ENCODE data around the gene RAB11FIP4. TPM values are rescaled to one million over a fixed set of nuclear protein-coding genes. Genes with fewer than 3 reads are reported as not detected.

Gene RAB11FIP4
- total RNA-seq, 1 donor from 2014 or later: 32.4 TPM

DNA sequence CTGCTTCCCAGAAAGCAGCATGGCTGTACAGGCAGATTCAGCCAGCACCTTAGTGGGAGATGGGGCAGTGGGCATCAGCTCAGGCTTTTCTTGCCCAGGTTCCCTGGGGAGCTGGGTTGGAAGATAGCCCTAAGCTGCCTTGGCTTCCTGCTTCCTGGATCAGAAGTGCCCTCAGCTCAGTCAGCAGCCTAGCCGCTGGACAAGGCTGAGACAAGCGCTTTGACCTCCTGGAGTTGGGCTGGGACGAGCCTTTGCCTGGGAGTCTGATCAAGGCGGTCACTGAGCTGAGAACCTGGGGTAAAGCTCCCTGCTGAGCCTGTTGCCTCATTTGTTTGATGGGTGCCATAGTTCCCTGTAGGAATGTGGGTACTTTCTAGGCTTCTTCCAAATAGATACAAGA lies 190.0 kb downstream of the RAB11FIP4 start:
- H3K4me3 Mint-ChIP-seq: no peak overlapping the region
- TF ChIP-seq, protein P1, sequence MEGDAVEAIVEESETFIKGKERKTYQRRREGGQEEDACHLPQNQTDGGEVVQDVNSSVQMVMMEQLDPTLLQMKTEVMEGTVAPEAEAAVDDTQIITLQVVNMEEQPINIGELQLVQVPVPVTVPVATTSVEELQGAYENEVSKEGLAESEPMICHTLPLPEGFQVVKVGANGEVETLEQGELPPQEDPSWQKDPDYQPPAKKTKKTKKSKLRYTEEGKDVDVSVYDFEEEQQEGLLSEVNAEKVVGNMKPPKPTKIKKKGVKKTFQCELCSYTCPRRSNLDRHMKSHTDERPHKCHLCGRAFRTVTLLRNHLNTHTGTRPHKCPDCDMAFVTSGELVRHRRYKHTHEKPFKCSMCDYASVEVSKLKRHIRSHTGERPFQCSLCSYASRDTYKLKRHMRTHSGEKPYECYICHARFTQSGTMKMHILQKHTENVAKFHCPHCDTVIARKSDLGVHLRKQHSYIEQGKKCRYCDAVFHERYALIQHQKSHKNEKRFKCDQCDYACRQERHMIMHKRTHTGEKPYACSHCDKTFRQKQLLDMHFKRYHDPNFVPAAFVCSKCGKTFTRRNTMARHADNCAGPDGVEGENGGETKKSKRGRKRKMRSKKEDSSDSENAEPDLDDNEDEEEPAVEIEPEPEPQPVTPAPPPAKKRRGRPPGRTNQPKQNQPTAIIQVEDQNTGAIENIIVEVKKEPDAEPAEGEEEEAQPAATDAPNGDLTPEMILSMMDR (conservative IDR thresholded peaks at IDR 0.05): no peak
- no peak for DNase-seq (ENCODE audit: extremely low spot score, unreplicated experiment)
- no peaks in the 10 kb centered on the region for H3K27me3 Mint-ChIP-seq
- H3K9me3 Mint-ChIP-seq: no peaks in the 10 kb centered on the region
- peaks cover 6% of the 10 kb centered on the region for H3K4me1 Mint-ChIP-seq (ENCODE audit: unreplicated experiment)
- H3K27ac Mint-ChIP-seq: no peak overlapping the region
- no peaks in the 10 kb centered on the region for H3K36me3 Mint-ChIP-seq

DNA sequence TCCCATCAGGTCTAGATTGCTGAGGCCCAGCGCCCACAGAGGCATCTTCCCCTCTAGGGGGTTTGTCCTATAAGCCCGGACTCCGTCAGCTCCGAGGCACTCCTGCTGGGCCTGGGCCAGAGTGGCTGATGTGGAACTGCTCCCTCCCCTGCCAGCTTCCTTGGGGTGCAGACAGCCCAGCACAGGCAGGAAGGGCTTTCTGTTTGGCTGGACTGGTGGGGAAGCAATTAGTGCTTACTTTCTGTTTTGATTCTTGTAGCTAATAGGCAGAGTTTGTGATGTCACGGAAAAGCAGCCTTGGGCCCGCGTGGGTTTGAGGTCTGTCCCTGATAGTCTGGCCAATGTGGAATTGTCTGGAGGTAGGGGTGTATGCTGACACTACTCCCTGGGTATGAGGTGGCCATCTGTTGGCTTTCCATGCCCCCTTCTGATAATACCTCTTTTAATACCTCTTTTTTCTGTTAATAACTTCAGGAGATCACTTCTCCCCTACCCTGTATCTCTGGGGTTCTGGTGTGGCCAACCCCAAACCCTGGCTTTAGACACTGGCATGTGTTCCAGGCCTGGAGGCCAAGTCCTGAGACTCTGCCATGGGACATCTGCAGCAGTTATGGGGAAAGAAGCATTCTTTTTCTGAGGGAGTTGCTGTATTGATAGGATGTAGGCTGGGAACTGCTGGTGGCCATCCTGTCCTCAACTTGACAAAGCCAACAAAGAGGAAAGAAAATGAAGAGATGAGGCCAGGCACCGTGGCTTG lies 190.9 kb downstream of the RAB11FIP4 start:
- TF ChIP-seq, protein P1 (conservative IDR thresholded peaks at IDR 0.05): no peak
- H3K4me3 Mint-ChIP-seq: no peak overlapping the region
- H3K27me3 Mint-ChIP-seq: no peaks in the 10 kb centered on the region
- H3K36me3 Mint-ChIP-seq: no peaks in the 10 kb centered on the region
- DNase-seq (ENCODE audit: extremely low spot score, unreplicated experiment): no peak
- H3K9me3 Mint-ChIP-seq: no peaks in the 10 kb centered on the region
- no peak overlapping the region for H3K27ac Mint-ChIP-seq
- H3K4me1 Mint-ChIP-seq (ENCODE audit: unreplicated experiment): peaks cover 6% of the 10 kb centered on the region

DNA sequence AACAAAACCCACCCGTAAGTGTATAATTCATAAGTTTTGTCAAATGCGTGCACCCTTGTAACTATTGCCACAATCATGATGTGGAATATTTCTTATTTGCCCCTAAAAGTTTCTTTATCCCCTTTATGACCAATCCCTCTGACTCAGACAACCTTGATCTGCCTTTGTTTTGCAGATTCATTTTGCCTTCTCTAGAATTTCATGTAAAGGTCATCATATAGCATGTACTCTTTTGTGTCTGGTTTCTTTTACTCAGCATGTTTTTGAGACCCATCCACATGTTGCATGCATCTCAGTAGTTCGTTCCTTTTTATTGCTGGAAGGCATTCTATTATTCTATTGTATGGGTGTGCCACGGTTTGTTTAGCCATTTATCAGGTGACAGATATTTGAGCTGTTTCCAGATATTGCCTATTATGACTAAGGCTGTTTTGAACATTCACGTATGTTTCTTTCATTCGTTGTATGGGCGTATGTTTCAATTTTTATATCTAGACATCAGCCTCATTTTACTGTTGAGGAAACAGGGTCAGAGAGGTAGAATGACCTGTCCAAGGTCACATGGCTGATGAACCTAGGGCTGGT lies 192.4 kb downstream of the RAB11FIP4 start:
- TF ChIP-seq, protein P1 (conservative IDR thresholded peaks at IDR 0.05): no peak
- no peak for DNase-seq (ENCODE audit: extremely low spot score, unreplicated experiment)
- Mint-ChIP-seq H3K9me3 (no peaks in the 10 kb centered on the region), H3K27me3 (no peaks in the 10 kb centered on the region), H3K27ac (peak overlapping the region; percentile 40), H3K36me3 (no peaks in the 10 kb centered on the region), H3K4me3 (no peak overlapping the region), H3K4me1 (ENCODE audit: unreplicated experiment) (peaks cover 6% of the 10 kb centered on the region)

DNA sequence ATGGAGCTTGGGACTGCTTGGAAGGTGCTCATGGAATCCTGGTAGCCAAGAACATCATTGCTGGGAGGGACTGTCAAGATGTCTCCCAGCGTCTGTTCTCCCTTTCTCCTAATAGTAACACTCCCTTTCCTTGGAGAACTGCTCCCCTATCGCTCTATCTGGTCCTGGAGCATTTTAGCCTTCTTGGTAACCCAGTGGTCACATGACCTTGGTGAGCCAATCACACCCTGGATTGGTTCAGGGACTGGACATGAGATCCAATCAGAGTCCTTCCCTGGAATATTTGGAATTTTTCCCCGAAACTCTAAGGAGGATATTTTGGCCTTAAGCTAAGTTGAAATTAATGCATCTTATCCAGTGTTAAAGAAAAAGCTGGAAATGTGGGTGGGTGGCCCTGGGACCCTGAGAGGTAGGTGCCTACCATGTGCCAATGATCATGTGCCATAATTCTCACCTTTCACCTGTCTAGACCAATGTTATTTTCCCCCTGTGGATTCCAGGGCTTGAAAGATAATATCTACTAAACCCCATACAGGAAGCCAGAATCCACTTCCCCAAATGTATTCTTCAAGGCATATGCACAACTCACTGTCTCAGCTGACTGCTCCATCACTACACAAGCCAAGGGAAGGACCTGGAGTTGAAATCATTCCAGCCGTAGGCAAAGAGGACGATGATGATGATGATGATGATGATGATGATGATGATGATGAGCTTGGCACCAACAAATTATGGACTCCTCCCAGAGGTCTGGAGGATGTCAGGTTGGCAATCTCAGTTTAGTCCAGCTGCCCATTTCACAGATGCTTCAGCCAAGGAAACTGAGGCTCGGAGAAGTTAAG lies 193.2 kb downstream of the RAB11FIP4 start:
- Mint-ChIP-seq H3K9me3 (no peaks in the 10 kb centered on the region), H3K27me3 (no peaks in the 10 kb centered on the region), H3K4me3 (no peak overlapping the region), H3K36me3 (no peaks in the 10 kb centered on the region), H3K27ac (no peak overlapping the region), H3K4me1 (ENCODE audit: unreplicated experiment) (no peaks in the 10 kb centered on the region)
- no peak for DNase-seq (ENCODE audit: extremely low spot score, unreplicated experiment)
- TF ChIP-seq, protein P1 (conservative IDR thresholded peaks at IDR 0.05): no peak

DNA sequence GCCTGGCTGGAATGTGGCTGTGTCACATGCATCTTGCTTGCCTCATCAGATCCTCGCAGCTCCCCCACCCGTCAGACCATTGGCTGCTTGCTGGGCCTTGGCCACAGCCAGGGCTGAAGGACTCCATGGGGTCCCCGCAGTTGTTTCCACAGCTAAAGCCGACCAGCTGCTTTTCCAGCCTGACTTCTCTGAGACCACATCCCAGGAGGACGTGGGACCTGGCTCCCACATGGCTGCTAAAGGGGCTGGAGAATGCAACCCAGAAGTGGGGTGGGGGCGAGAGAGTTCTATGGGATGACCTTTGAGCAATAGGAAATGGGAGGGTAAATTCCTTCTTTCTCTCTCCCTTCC lies 193.8 kb downstream of the RAB11FIP4 start:
- no peaks in the 10 kb centered on the region for H3K9me3 Mint-ChIP-seq
- TF ChIP-seq, protein P1 (conservative IDR thresholded peaks at IDR 0.05): no peak
- no peaks in the 10 kb centered on the region for H3K4me1 Mint-ChIP-seq (ENCODE audit: unreplicated experiment)
- H3K4me3 Mint-ChIP-seq: no peak overlapping the region
- H3K36me3 Mint-ChIP-seq: no peaks in the 10 kb centered on the region
- H3K27me3 Mint-ChIP-seq: no peaks in the 10 kb centered on the region
- no peak overlapping the region for H3K27ac Mint-ChIP-seq
- DNase-seq (ENCODE audit: extremely low spot score, unreplicated experiment): no peak
